GM23248 (cell line): ENCODE data around the gene COPS9.

Experiments used
- EZH2 ChIP-seq: fragments of 200-600 bp; sonication (generic); IDR thresholded peaks from 2 replicates; pipeline ENCODE4 v1.6.1; 2018; ENCODE audit warnings: antibody characterized with exemption, mild to moderate bottlenecking; ENCODE audit not compliant: insufficient read depth, poor library complexity, severe bottlenecking
- EZH2phosphoT487 ChIP-seq: fragments of 200-600 bp; sonication (generic); IDR thresholded peaks from 2 replicates; pipeline ENCODE4 v1.6.1; 2018; ENCODE audit warnings: antibody characterized with exemption, moderate library complexity, mild to moderate bottlenecking, low read depth; ENCODE audit not compliant: insufficient read depth

- no peak for TF ChIP-seq EZH2
- TF ChIP-seq EZH2phosphoT487 = no peak
These were observed 31.9 kb upstream of the COPS9 start for GRCh38 chr2:240168041-240168440.
